Keratinocyte (primary cell): Measurements from ENCODE around the gene OR51A4. TPM values are rescaled to one million over a fixed set of nuclear protein-coding genes. Genes with fewer than 3 reads are reported as not detected.

Source experiments
- DNase-seq: peaks from one replicate; pipeline ENCODE4 v3.0.0-alpha.2; 2011; ENCODE audit warnings: low read depth, missing footprints, low spot score
- FAIRE-seq: peaks from 2 replicates; lab custom pipeline; 2011; peaks lifted over from hg19 to GRCh38; lab: Jason Lieb, UNC
- H2AFZ ChIP-seq: 2 replicates; pipeline ENCODE4 v1.6.0; 2012; ENCODE audit warnings: low read length, control low read depth, inconsistent platforms; ENCODE audit not compliant: control insufficient read depth
- H3K27ac ChIP-seq: 2 replicates; pipeline ENCODE4 v1.5.1; 2011; ENCODE audit warnings: low read length; ENCODE audit not compliant: control insufficient read depth, insufficient read depth
- H3K27me3 ChIP-seq: 3 replicates; pipeline ENCODE4 v1.6.0; 2011; ENCODE audit warnings: low read length; ENCODE audit not compliant: control insufficient read depth, insufficient read depth; ENCODE audit errors: extremely low read depth
- H3K36me3 ChIP-seq, 2 experiments: 2 replicates in 1 of 2; 3 replicates in 1 of 2; pipeline ENCODE4 v1.5.1; 2011; ENCODE audit warnings: low read length in 2 of 2, mild to moderate bottlenecking in 1 of 2; ENCODE audit not compliant: control insufficient read depth in 2 of 2, insufficient read depth in 2 of 2; ENCODE audit errors: extremely low read depth in 1 of 2
- H3K4me1 ChIP-seq: 3 replicates; pipeline ENCODE4 v1.5.1; 2011; ENCODE audit warnings: low read length; ENCODE audit not compliant: control insufficient read depth, insufficient read depth; ENCODE audit errors: extremely low read depth
- H3K4me2 ChIP-seq: 3 replicates; pipeline ENCODE4 v1.6.0; 2011; ENCODE audit warnings: low read depth, low read length; ENCODE audit not compliant: control insufficient read depth, insufficient read depth; ENCODE audit errors: extremely low read depth
- H3K4me3 ChIP-seq, 3 experiments: fragments of 200-600 bp in 1 of 3; sonication (generic) in 1 of 3; 2 replicates in 2 of 3; 3 replicates in 1 of 3; pipeline ENCODE4 v1.5.1; 2011 to 2016; ENCODE audit warnings: low read length in 3 of 3, mild to moderate bottlenecking in 3 of 3, control low read depth in 2 of 3, inconsistent platforms in 1 of 3, low read depth in 1 of 3, mixed read lengths in 1 of 3, mixed run types in 1 of 3, moderate library complexity in 1 of 3; ENCODE audit not compliant: control insufficient read depth in 2 of 3, insufficient read depth in 2 of 3; ENCODE audit errors: extremely low read depth in 1 of 3
- H3K79me2 ChIP-seq: 2 replicates; pipeline ENCODE4 v1.6.0; 2012; ENCODE audit warnings: low read length; ENCODE audit not compliant: control insufficient read depth, insufficient read depth
- H3K9ac ChIP-seq: 3 replicates; pipeline ENCODE4 v1.6.0; 2011; ENCODE audit warnings: low read length; ENCODE audit not compliant: control insufficient read depth, insufficient read depth; ENCODE audit errors: extremely low read depth
- H3K9me1 ChIP-seq: 3 replicates; pipeline ENCODE4 v1.6.0; 2011; ENCODE audit warnings: low read length; ENCODE audit not compliant: control insufficient read depth, insufficient read depth; ENCODE audit errors: extremely low read depth
- H3K9me3 ChIP-seq: 2 replicates; pipeline ENCODE4 v1.5.1; 2012; ENCODE audit warnings: low read depth, low read length; ENCODE audit not compliant: control insufficient read depth
- H4K20me1 ChIP-seq: 3 replicates; pipeline ENCODE4 v1.6.0; 2011; ENCODE audit warnings: low read length; ENCODE audit not compliant: control insufficient read depth, insufficient read depth; ENCODE audit errors: extremely low read depth
- CTCF ChIP-seq, 3 experiments: IDR thresholded peaks in 1 of 3; conservative IDR thresholded peaks in 1 of 3; optimal IDR thresholded peaks in 1 of 3; 2 replicates in 2 of 3; 3 replicates in 1 of 3; pipeline versions ENCODE3 to v1.5.1; 2011; ENCODE audit warnings: low read length in 3 of 3, mild to moderate bottlenecking in 3 of 3, moderate library complexity in 2 of 3, control low read depth in 1 of 3, inconsistent platforms in 1 of 3; ENCODE audit not compliant: insufficient read depth in 2 of 3; ENCODE audit errors: extremely low read depth in 1 of 3
- EZH2 ChIP-seq: IDR thresholded peaks from one replicate; pipeline ENCODE4 v1.6.1; 2012; ENCODE audit warnings: inconsistent platforms, mild to moderate bottlenecking, low read length, moderate library complexity
- dilution Hi-C: fragments of 300-500 bp; cut with MboI; formaldehyde crosslinking; loops from one replicate; pipeline ENCODE4 v1.7.0; 2020; ENCODE audit warnings: low sequenced_read_pairs; ENCODE audit not compliant: extremely low pct_ligation_motif_present
- polyA plus RNA-seq, 5 experiments: library from polyadenylated mRNA; depleted of rRNA in 3 of 5; stranded (reverse) in 3 of 5; stranded (forward) in 1 of 5; unstranded in 1 of 5; fragments of >200 nt; gene quantifications; 1 replicate in 1 of 5; 2 replicates in 3 of 5; 3 replicates in 1 of 5; pipeline versions ENCODE4 v1.2.1 to v1.2.3, GENCODE V29; 2011 to 2012; ENCODE audit warnings: missing spikeins in 2 of 5, low read depth in 1 of 5, low replicate concordance in 1 of 5

Gene OR51A4
- polyA plus RNA-seq, 1 donor (not counting 4 experiments of a cell fraction or from before 2014, with no cell fraction given), result not detected

- H3K27me3 ChIP-seq, result no peaks in the 10 kb centered on the region
- no peaks in the 10 kb centered on the region for H3K4me1 ChIP-seq
- dilution Hi-C loops, result no loop called here
- no peak for DNase-seq
- no peak within 1 kb of the TSS for H3K9ac ChIP-seq
- no peak within 1 kb of the TSS for H3K4me3 ChIP-seq
- no peak within 1 kb of the TSS for H3K4me2 ChIP-seq
- no peak within 1 kb of the TSS for H2AFZ ChIP-seq
- H3K36me3 ChIP-seq, result no peaks in the 10 kb centered on the region
- H4K20me1 ChIP-seq, result no peaks in the 10 kb centered on the region
- H3K9me1 ChIP-seq, result no peaks in the 10 kb centered on the region
- FAIRE-seq, result no peak
- H3K9me3 ChIP-seq, result no peaks in the 10 kb centered on the region
- TF ChIP-seq CTCF (optimal IDR thresholded peaks at IDR 0.05 in 1 of 3, IDR thresholded peaks at IDR 0.05 in 1 of 3, conservative IDR thresholded peaks at IDR 0.05 in 1 of 3; ENCODE audit: extremely low read depth in 1 of 3, insufficient read depth in 2 of 3, low read length in 3 of 3), result no peak
- TF ChIP-seq EZH2, result no peak
- H3K27ac ChIP-seq, result no peak within 1 kb of the TSS
- H3K79me2 ChIP-seq, result no peaks in the 10 kb centered on the region
Measured at GRCh38 chr11:4919250-4919649, 28.2 kb downstream of the OR51A4 start, which contains the start of gene OR51G2. Gene OR51G2 (minus strand): TSS chr11:4919350. CDS start chr11:4915663, 3,687 bp downstream.

- DNase-seq, result no peak
- Histone ChIP-seq H3K79me2 (no peaks in the 10 kb centered on the region), H3K9ac (no peak overlapping the region), H3K9me1 (no peaks in the 10 kb centered on the region), H3K36me3 (no peaks in the 10 kb centered on the region), H3K4me1 (no peaks in the 10 kb centered on the region), H3K9me3 (no peaks in the 10 kb centered on the region), H2AFZ (no peak overlapping the region), H3K27ac (no peak overlapping the region), H3K4me3 (no peak overlapping the region), H3K4me2 (no peak overlapping the region), H3K27me3 (no peaks in the 10 kb centered on the region), H4K20me1 (no peaks in the 10 kb centered on the region)
- no peak for FAIRE-seq
- TF ChIP-seq CTCF (optimal IDR thresholded peaks at IDR 0.05 in 1 of 3, IDR thresholded peaks at IDR 0.05 in 1 of 3, conservative IDR thresholded peaks at IDR 0.05 in 1 of 3; ENCODE audit: extremely low read depth in 1 of 3, insufficient read depth in 2 of 3, low read length in 3 of 3), result no peak
- dilution Hi-C loops, result no loop called here
Measured at GRCh38 chr11:4916581-4916980, 30.8 kb downstream of the OR51A4 start.
